ENCODE measurements around the gene CTSW.

- TF ChIP-seq YY1 (IDR thresholded peaks at IDR 0.05; ENCODE audit: insufficient read depth, insufficient read length) (no peak), SUZ12 (IDR thresholded peaks at IDR 0.05; ENCODE audit: extremely low read depth, insufficient read depth, insufficient read length) (no peak)
Observed at GRCh38 chr11:65855927-65856363, 23.7 kb upstream of the CTSW start.

Measured in NT2/D1 (cell line).